Osteocyte (in vitro differentiated cells): ENCODE measurements around the gene TMEM89. TPM values are rescaled to one million over a fixed set of nuclear protein-coding genes. Genes with fewer than 3 reads are reported as not detected.
A peak's percentile ranks its signal among the peaks of the same experiment; 100 is the strongest.

ENCODE experiments used
- DNase-seq: peaks from one replicate; pipeline ENCODE4 v3.0.0; 2021; ENCODE audit warnings: mixed read lengths; ENCODE audit not compliant: unreplicated experiment; ENCODE audit errors: extremely low spot score
- H3K27ac Mint-ChIP-seq: one replicate; pipeline ENCODE4 v1.8.0; 2021; ENCODE audit warnings: mild to moderate bottlenecking, mixed read lengths; ENCODE audit not compliant: unreplicated experiment
- H3K27me3 Mint-ChIP-seq: one replicate; pipeline ENCODE4 v1.8.0; 2021; ENCODE audit warnings: mixed read lengths; ENCODE audit not compliant: unreplicated experiment
- H3K36me3 Mint-ChIP-seq: one replicate; pipeline ENCODE4 v1.8.0; 2021; ENCODE audit warnings: mixed read lengths; ENCODE audit not compliant: unreplicated experiment
- H3K4me1 Mint-ChIP-seq: one replicate; pipeline ENCODE4 v1.8.0; 2021; ENCODE audit warnings: mixed read lengths; ENCODE audit not compliant: unreplicated experiment
- H3K4me3 Mint-ChIP-seq: one replicate; pipeline ENCODE4 v1.8.0; 2021; ENCODE audit warnings: mild to moderate bottlenecking, moderate library complexity, mixed read lengths; ENCODE audit not compliant: unreplicated experiment
- H3K9me3 Mint-ChIP-seq: one replicate; pipeline ENCODE4 v1.8.0; 2021; ENCODE audit warnings: mixed read lengths; ENCODE audit not compliant: unreplicated experiment
- CTCF ChIP-seq: fragments of 200-600 bp; sonication (generic); IDR thresholded peaks from 2 replicates; pipeline ENCODE4 v1.5.0; 2021; ENCODE audit warnings: antibody characterized with exemption, mild to moderate bottlenecking, moderate library complexity
- total RNA-seq: library from RNA; stranded (reverse); gene quantifications from 2 replicates; pipeline ENCODE4 v1.2.1, GENCODE V29; 2021

The TMEM89 gene
- total RNA-seq, 1 donor from 2014 or later, result not detected

GRCh38 chr3:48641396-48641795 lies 19.8 kb upstream of the TMEM89 start:
- Mint-ChIP-seq H3K27ac (no peak overlapping the region), H3K27me3 (no peaks in the 10 kb centered on the region), H3K4me1 (peaks cover 9% of the 10 kb centered on the region), H3K36me3 (peaks cover 3% of the 10 kb centered on the region), H3K9me3 (no peaks in the 10 kb centered on the region), H3K4me3 (no peak overlapping the region)
- TF ChIP-seq CTCF, result no peak
- no peak for DNase-seq

- no peak for TF ChIP-seq CTCF
- Mint-ChIP-seq H3K4me1 (peaks cover 18% of the 10 kb centered on the region), H3K36me3 (peaks cover 3% of the 10 kb centered on the region), H3K4me3 (no peak overlapping the region), H3K27ac (no peak overlapping the region), H3K27me3 (no peaks in the 10 kb centered on the region), H3K9me3 (no peaks in the 10 kb centered on the region)
- no peak for DNase-seq
Observed at GRCh38 chr3:48639944-48640606, 18.5 kb upstream of the TMEM89 start.

GRCh38 chr3:48637305-48637704 lies 15.7 kb upstream of the TMEM89 start:
- H3K27ac Mint-ChIP-seq, result peak overlapping the region; percentile 57
- TF ChIP-seq CTCF, result no peak
- peak overlapping the region; percentile 1 for H3K4me3 Mint-ChIP-seq
- H3K36me3 Mint-ChIP-seq, result peaks cover 3% of the 10 kb centered on the region
- no peak for DNase-seq
- no peaks in the 10 kb centered on the region for H3K9me3 Mint-ChIP-seq
- peaks cover 32% of the 10 kb centered on the region for H3K4me1 Mint-ChIP-seq
- H3K27me3 Mint-ChIP-seq, result no peaks in the 10 kb centered on the region

- Mint-ChIP-seq H3K27ac (peak overlapping the region; percentile 90), H3K36me3 (peaks cover 7% of the 10 kb centered on the region), H3K4me3 (peak overlapping the region; percentile 87), H3K27me3 (no peaks in the 10 kb centered on the region), H3K4me1 (peaks cover 32% of the 10 kb centered on the region), H3K9me3 (no peaks in the 10 kb centered on the region)
- no peak for TF ChIP-seq CTCF
- no peak for DNase-seq
Observed at GRCh38 chr3:48636149-48636655, 14.6 kb upstream of the TMEM89 start.

DNA sequence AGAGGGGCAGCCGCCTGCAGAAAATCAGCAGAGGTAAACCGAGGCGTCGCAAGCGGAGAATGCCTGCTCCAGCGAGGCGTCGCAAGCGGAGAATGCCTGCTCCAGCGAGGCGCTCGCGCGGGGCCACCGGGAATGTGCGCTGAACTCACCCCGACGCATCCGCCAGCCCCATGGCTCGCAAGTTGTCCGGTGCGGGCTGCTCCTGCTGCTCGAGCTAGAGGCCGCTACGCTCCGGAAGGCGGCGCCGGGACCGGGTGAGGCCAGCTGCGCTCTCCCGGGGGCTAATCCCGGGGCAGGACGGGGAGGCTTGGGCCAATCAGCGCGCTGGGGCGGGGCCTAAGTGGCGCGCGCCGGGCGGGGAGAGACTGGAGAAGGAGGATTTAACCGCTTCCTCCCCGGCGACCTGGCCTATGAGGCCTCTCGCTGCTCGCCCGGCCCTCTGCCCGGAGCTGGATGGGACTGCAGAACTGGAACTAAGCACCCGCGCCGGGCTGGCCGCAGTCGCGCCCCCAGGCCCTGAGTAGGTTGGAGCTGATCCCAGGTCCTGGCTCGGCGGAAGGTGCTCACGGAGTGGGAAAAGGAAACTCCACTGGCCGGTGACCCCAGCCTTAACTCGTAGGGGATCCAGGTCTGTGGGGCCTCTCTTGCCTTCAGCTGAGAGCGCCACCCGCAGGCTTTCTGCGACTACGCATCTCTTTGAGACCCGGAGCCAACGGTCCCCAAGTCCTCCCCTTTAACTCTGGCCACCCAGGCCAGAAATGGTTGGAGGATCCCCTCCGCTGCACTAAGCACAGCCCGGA lies 13.9 kb upstream of the TMEM89 start, which contains the start of gene SLC26A6:
Gene SLC26A6 (minus strand): TSS at position 240 of the 800 bp plus-strand sequence. CDS start 68 bp downstream, at position 172.
- H3K4me1 Mint-ChIP-seq, result peaks cover 32% of the 10 kb centered on the region
- peak; percentile 68 for TF ChIP-seq CTCF
- H3K36me3 Mint-ChIP-seq, result peaks cover 7% of the 10 kb centered on the region
- peak within 1 kb of the TSS; percentile 87 for H3K4me3 Mint-ChIP-seq
- peak within 1 kb of the TSS; percentile 90 for H3K27ac Mint-ChIP-seq
- H3K9me3 Mint-ChIP-seq, result no peaks in the 10 kb centered on the region
- peak; percentile 99 for DNase-seq
- no peaks in the 10 kb centered on the region for H3K27me3 Mint-ChIP-seq
